GM21447 (cell line): ENCODE data around the gene KCNMB1.
"Not testable (repeated sequence)": the region's sequence is repeated elsewhere in the genome, so short reads cannot be mapped to it uniquely, and the experiment has no call there.

Source experiments
- ATAC-seq: cut with Tn5 transposase; IDR thresholded peaks from one replicate; pipeline ENCODE4 v1.9.1; 2021; ENCODE audit not compliant: unreplicated experiment

The KCNMB1 gene

GRCh38 chr5:170377027-170377426 lies 12.1 kb downstream of the KCNMB1 start:
- no peak for ATAC-seq

DNA sequence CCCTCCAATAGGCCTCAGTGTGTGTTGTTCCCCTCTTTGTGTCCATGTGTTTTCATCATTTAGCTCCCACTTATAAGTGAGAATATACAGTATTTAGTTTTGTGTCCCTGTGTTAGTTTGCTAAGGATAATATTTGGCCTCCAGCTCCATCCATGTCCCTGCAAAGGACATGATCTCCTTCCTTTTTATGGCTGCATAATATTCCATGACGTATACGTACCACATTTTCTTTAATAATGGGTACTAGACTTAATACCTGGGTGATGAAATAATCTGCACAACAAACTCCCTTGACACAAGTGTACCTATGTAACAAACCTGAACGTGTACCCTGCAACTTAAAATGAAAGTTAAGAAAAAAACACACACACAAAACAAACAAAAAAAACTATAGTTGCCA lies 12.6 kb downstream of the KCNMB1 start:
- ATAC-seq = not testable (repeated sequence)

DNA sequence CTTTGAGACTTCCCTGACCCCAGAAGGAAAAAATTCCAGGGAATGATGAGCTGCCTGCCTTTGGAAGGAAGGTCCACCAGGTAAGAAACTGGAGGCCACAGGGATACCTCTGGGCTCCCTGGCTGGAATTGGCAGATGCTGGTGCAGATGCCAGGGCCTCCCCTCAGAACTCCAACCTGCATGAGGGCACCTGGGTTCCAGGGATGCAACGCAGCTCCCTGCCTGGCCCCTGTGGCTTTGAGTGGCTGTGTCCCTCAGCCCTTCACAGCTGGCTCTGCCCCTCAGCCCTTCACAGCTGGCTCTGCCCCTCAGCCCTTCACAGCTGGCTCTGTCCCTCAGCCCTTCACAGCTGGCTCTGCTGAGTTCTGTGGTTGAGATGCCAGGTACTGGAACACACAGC lies 13.9 kb downstream of the KCNMB1 start:
- ATAC-seq = no peak

- ATAC-seq = no peak
Measured at GRCh38 chr5:170372971-170373370, 16.2 kb downstream of the KCNMB1 start.

DNA sequence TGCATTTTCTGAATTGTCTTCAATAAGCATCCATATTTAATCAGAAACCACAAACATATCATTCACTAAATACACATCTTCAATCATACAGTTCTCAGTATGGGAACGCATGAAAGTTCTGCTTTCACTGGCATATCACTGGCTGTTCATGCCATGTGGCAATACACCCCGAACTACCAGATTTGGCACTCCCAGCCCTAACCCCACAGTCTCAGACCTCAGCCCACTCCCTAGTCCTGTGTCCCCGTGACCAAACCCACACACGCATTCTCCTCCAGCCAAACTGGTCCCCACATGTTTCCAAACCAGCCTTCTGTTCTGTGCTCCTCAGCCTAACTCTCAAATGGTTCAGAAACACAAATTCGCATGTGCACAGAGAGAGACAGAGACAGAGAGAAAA lies 20.6 kb downstream of the KCNMB1 start:
- ATAC-seq = no peak

- no peak for ATAC-seq
Measured at GRCh38 chr5:170366276-170366675, 22.9 kb downstream of the KCNMB1 start.

- ATAC-seq = no peak
Measured at GRCh38 chr5:170365831-170366230, 23.3 kb downstream of the KCNMB1 start.

DNA sequence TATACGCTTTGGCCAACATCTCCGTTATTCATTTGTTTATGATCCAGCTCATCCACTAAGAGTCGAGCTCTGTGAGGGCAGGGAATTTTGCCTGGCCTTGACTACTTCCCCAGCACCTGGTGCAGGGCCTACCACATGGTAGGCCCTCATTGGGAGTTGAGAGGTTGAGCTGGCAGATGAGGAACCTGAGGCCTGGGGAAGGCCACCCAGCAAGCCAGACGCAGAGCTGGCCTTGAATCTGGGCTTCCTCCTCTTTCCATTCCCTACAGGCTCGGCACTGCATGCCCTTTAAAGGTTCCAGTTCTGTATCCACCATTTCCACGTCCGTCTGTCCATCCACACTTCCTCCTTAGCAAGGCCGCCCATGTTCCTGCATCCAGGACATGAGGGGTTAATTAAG lies 24.2 kb downstream of the KCNMB1 start:
- no peak for ATAC-seq

DNA sequence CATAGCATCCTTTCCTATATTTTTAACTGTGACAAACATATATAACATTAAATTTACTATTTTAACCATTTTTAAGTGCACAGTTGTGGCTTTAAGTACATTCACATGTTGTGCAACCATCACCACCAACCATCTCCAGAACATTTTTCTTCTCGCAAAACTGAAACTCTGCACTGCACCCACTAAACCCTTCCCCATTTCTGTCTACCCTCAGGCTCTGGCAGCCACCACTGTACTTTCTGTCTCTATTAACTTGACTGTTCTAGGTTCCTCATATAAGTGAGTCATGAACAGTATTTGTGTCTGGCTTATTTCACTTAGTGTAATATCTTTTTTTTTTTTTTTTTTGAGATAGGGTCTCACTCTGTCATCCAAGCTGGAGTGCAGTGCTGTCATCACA lies 25.5 kb downstream of the KCNMB1 start:
- no peak for ATAC-seq

GRCh38 chr5:170362656-170363055 lies 26.5 kb downstream of the KCNMB1 start:
- no peak for ATAC-seq

DNA sequence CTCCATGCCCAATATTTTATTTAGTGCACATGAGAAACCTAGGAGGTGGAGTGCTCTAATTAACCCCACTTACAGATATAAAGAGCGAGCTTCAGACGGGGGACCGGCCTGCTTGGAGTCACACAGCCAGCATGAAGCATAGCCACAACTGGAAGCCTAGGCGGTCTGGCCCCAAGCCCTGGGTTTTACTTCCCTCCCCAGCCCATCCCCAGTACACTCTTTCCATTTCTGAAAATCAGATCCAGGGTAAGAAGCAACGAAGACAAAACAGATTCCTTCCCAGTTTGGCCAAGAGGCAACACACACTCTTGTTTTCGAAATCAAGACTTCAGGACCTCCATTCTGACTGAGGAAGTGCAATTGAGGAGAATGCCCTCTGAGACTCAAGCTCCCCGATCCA lies 27.1 kb downstream of the KCNMB1 start:
- ATAC-seq = no peak

DNA sequence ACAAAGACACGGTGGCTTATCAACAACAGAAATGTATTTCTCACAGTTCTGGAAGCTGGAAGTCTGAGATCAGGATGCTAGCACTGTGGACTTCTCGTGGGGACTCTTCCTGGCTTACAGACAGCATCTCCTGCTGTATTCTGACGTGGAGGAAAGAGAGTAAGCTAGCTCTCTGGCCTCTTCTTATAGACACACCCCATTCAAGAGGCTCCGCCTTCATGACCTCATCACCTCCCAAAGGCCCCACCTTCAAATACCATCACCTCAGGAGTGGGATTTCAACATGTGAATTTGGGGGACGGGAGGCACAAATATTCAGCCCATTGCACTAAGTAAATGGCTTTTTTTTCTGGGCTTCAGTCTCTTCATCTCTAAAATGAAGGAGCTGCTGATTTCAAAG lies 27.6 kb downstream of the KCNMB1 start:
- no peak for ATAC-seq

- ATAC-seq = no peak
Measured at GRCh38 chr5:170361116-170361515, 28.1 kb downstream of the KCNMB1 start.

DNA sequence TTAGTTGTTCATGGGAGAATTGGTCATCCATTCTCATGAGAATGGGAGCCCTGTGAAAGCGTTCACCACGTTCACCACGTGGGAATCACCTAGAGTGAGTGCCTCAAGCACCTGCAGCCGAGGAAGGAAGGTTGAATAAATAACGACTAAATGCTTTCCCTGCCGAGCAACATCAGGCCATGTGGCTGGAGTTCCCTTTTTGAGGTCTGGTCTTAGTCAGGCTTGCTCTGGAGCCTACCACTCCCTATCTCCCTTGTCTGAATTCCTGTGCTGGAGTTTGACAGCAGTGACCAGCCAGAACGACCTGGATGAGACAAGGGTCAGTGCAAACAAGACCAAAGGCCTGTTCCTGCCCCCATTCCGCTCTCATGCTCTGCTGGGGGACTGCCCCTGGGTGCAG lies 28.5 kb downstream of the KCNMB1 start:
- no peak for ATAC-seq

GRCh38 chr5:170357955-170358444 lies 31.2 kb downstream of the KCNMB1 start:
- no peak for ATAC-seq

- no peak for ATAC-seq
Measured at GRCh38 chr5:170355601-170356098, 33.5 kb downstream of the KCNMB1 start.

DNA sequence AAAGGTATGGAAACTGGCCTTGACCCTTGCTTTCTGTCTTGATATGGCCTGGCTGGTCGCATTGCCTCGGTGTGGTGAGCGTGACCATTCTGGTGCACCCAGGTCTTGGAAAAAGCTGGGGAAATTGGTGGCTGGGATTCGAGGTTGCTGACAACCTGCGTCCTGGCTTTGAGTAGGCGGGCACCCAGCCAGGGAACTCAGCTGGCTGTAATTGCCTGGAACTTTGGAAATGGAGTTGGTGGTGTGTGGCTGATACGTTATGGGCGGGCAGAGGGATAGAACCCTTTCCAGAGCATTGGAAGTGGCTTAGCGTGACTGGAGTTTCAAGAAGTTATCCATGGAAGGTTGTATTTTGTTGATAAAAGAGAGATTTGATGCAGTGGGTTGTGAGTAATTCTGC lies 35.2 kb downstream of the KCNMB1 start:
- no peak for ATAC-seq

- no peak for ATAC-seq
Measured at GRCh38 chr5:170353011-170353761, 36.0 kb downstream of the KCNMB1 start.

DNA sequence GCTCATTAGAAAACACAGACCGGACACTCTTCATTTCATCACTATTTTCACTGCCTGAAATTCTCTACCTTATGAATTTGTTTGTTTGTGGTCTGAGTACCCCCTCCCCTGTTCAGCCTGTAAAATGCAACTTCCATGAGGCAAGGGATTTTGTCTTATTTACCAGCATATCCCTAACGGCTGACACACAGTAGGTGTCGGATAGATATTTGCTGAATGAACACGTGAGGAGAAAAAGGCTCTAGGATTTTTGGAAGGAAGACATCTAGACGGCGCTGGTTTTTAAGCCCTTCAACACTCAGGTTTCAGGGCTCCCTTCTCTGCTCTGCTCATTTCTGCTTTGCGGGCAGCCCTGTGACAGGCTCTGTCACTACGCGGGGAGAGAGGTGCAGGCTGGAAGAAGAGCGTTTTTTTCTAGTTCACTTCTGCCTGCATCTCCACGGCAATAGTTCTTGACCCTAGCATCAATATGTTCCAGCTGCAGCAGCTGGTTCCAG lies 41.0 kb downstream of the KCNMB1 start:
- no peak for ATAC-seq

DNA sequence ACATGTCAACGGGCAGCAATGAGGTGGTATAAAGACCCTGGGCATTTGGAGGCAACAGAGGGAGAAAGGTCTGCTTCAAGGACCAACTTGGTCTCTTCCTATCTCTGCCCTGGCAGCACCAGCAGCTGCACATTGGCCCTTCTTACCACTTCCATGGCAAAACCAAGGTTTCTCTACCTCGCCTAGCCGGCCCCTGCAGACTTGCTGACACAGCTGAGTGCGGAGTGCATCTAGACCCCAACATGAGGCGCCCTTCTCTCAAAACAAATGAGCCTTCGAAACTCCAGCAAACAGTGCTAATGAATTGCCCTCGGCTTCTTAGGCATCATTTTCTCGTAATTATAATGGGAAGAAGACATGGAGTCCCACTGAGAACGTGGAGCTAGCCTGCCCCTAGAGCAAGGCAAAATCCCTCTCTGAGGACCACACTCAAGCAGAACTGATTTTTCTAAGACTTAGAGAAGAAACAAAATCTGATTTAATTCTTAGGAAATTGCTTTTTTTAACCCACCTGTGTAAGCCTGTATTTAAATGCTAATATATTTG lies 42.1 kb downstream of the KCNMB1 start:
- no peak for ATAC-seq

DNA sequence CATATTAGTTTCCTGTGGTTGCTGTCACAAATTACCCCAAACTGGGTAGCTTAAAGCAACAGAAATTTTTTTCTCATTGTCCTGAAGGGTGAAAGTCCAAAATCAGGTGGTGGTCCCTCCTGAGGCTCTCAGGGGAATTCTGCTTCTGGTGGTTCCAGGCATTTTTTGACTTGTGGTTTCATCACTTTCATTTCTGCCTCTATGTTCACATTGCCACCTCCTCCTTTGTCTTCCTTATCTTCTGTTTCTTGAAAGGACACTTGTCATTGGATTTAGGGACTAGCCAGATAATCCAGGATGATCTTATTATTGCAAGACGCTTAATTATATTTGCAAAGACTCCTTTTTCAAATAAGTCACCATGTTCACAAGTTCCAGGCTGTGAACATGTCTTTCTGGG lies 43.2 kb downstream of the KCNMB1 start:
- no peak for ATAC-seq

GRCh38 chr5:170343177-170343576 lies 46.0 kb downstream of the KCNMB1 start:
- ATAC-seq = no peak
